Endothelial cell of umbilical vein (primary cell): ENCODE results near the gene GZMM. TPM values are rescaled to one million over a fixed set of nuclear protein-coding genes. Genes with fewer than 3 reads are reported as not detected.

ENCODE experiments used
- BruUV-seq: library from RNA; stranded (reverse); fragments of 400-500 nt; replicated peaks from 2 replicates; lab custom pipeline; 2021; lab: Mats Ljungman, UMichigan
- CTCF ChIA-PET: fragments of 300-600, 350-600 bp; sonication (Branson Sonifier 250); formaldehyde crosslinking; loops from one replicate; lab custom pipeline; 2021; ENCODE audit warnings: antibody characterized with exemption, inconsistent platforms; lab: Charles Lee
- POLR2A ChIA-PET: fragments of 300-600, 350-600 bp; sonication (Branson Sonifier 250); formaldehyde crosslinking; loops from one replicate; lab custom pipeline; 2021; ENCODE audit warnings: antibody characterized with exemption, inconsistent platforms; lab: Charles Lee
- DNase-seq: peaks from one replicate; pipeline ENCODE4 v3.0.0-alpha.2; 2011; ENCODE audit warnings: low read depth, low spot score
- FAIRE-seq: peaks from 2 replicates; lab custom pipeline; 2011; peaks lifted over from hg19 to GRCh38; lab: Jason Lieb, UNC
- H2AFZ ChIP-seq: 2 replicates; pipeline ENCODE4 v1.6.0; 2012; ENCODE audit warnings: low read depth, low read length, control low read depth, inconsistent platforms
- H3K27ac ChIP-seq: 2 replicates; pipeline ENCODE4 v1.5.1; 2011; ENCODE audit warnings: low read depth, mild to moderate bottlenecking, control low read depth, low read length, moderate library complexity; ENCODE audit not compliant: insufficient read depth
- H3K27me3 ChIP-seq, 2 experiments: 2 replicates each; pipeline versions ENCODE4 v1.6.0 to v1.6.1; 2011; ENCODE audit warnings: low read length in 2 of 2, mixed read lengths in 1 of 2; ENCODE audit not compliant: control insufficient read depth in 2 of 2, insufficient read depth in 2 of 2
- H3K36me3 ChIP-seq, 2 experiments: 2 replicates in 1 of 2; 3 replicates in 1 of 2; pipeline ENCODE4 v1.5.1; 2011; ENCODE audit warnings: low read length in 2 of 2, mild to moderate bottlenecking in 1 of 2, moderate library complexity in 1 of 2; ENCODE audit not compliant: control insufficient read depth in 2 of 2, insufficient read depth in 2 of 2; ENCODE audit errors: extremely low read depth in 1 of 2
- H3K4me1 ChIP-seq: 3 replicates; pipeline ENCODE4 v1.5.1; 2011; ENCODE audit warnings: mild to moderate bottlenecking, low read length; ENCODE audit not compliant: control insufficient read depth, insufficient read depth; ENCODE audit errors: extremely low read depth
- H3K4me2 ChIP-seq: 2 replicates; pipeline ENCODE4 v1.6.1; 2011; ENCODE audit warnings: low read length, control low read depth, mixed read lengths; ENCODE audit not compliant: insufficient read depth
- H3K4me3 ChIP-seq, 3 experiments: fragments of 200-600 bp in 1 of 3; sonication (generic), shearing (Covaris generic) in 1 of 3; replicated peaks in 1 of 3; 2 replicates each; pipeline ENCODE4 v1.5.1; 2011 to 2016; ENCODE audit warnings: control low read depth in 3 of 3, low read length in 3 of 3, mild to moderate bottlenecking in 2 of 3, inconsistent platforms in 1 of 3, low read depth in 1 of 3, moderate library complexity in 1 of 3; ENCODE audit not compliant: insufficient read depth in 1 of 3
- H3K79me2 ChIP-seq: 2 replicates; pipeline ENCODE4 v1.6.0; 2012; ENCODE audit warnings: low read length, inconsistent platforms; ENCODE audit not compliant: control insufficient read depth, insufficient read depth
- H3K9ac ChIP-seq: replicated peaks from 2 replicates; pipeline ENCODE3; 2011; ENCODE audit warnings: low read length, control low read depth; ENCODE audit not compliant: insufficient read depth; ENCODE audit errors: extremely low read depth
- H3K9me1 ChIP-seq: replicated peaks from 3 replicates; pipeline ENCODE4 v1.6.0; 2011; ENCODE audit warnings: mild to moderate bottlenecking, low read length; ENCODE audit not compliant: control insufficient read depth, insufficient read depth; ENCODE audit errors: extremely low read depth
- H3K9me3 ChIP-seq: replicated peaks from 2 replicates; pipeline ENCODE4 v1.5.1; 2012; ENCODE audit warnings: low read length, inconsistent platforms; ENCODE audit not compliant: control insufficient read depth, insufficient read depth
- H4K20me1 ChIP-seq: replicated peaks from 2 replicates; pipeline ENCODE3; 2011; ENCODE audit warnings: mild to moderate bottlenecking, low read length; ENCODE audit not compliant: control insufficient read depth, insufficient read depth; ENCODE audit errors: extremely low read depth
- CTCF ChIP-seq, 2 donors: IDR thresholded peaks; 1 replicate in 1 of 2; 2 replicates in 1 of 2; pipeline ENCODE4 v1.5.1; 2011; ENCODE audit warnings: low read length in 2 of 2, mild to moderate bottlenecking in 2 of 2, moderate library complexity in 2 of 2, control low read depth in 1 of 2, inconsistent platforms in 1 of 2, low read depth in 1 of 2; ENCODE audit not compliant: insufficient read depth in 1 of 2; ENCODE audit errors: extremely low read depth in 1 of 2
- EZH2 ChIP-seq: IDR thresholded peaks from 2 replicates; pipeline ENCODE4 v1.6.1; 2012; ENCODE audit warnings: borderline replicate concordance, low read depth, mild to moderate bottlenecking, moderate library complexity, low read length, inconsistent platforms; ENCODE audit not compliant: severe bottlenecking
- FOS ChIP-seq: IDR thresholded peaks from 2 replicates; pipeline ENCODE4 v1.6.1; 2011; ENCODE audit warnings: mild to moderate bottlenecking, low read length, moderate library complexity, borderline replicate concordance; ENCODE audit not compliant: insufficient read depth
- GATA2 ChIP-seq: IDR thresholded peaks from 2 replicates; pipeline ENCODE4 v1.7.0; 2011; ENCODE audit warnings: low read depth, mild to moderate bottlenecking, moderate library complexity, mixed read lengths, low read length; ENCODE audit not compliant: insufficient read length, insufficient read depth
- JUN ChIP-seq: IDR thresholded peaks from 2 replicates; pipeline ENCODE4 v1.6.1; 2011; ENCODE audit warnings: borderline replicate concordance, low read depth; ENCODE audit not compliant: insufficient read length, insufficient read depth
- MAX ChIP-seq: IDR thresholded peaks from 2 replicates; pipeline ENCODE4 v1.6.1; 2011; ENCODE audit not compliant: insufficient read depth, insufficient read length
- MYC ChIP-seq: IDR thresholded peaks from one replicate; pipeline ENCODE4 v1.6.1; 2011; ENCODE audit warnings: mild to moderate bottlenecking, low read depth, low read length
- POLR2A ChIP-seq: IDR thresholded peaks from 2 replicates; pipeline ENCODE4 v1.6.1; 2012; ENCODE audit warnings: low read depth, mild to moderate bottlenecking, control low read depth, low read length
- POLR2AphosphoS5 ChIP-seq: IDR thresholded peaks from 2 replicates; pipeline ENCODE4 v1.6.1; 2012; ENCODE audit warnings: low read depth, mild to moderate bottlenecking, control low read depth, low read length, moderate library complexity; ENCODE audit not compliant: insufficient read depth
- dilution Hi-C: fragments of 300-500 bp; cut with MboI; formaldehyde crosslinking; loops from one replicate; pipeline ENCODE4 v1.15.0; 2019; ENCODE audit warnings: low sequenced_read_pairs; ENCODE audit not compliant: extremely low pct_ligation_motif_present
- intact Hi-C: fragments of 100-400 bp; cut with micrococcal nuclease; formaldehyde crosslinking; loops from one replicate; pipeline ENCODE4 v1.10.0; 2022
- polyA plus RNA-seq, 4 experiments: library from polyadenylated mRNA; depleted of rRNA in 3 of 4; stranded (reverse) in 3 of 4; unstranded in 1 of 4; fragments of >200 nt; gene quantifications; 2 replicates each; pipeline versions ENCODE4 v1.2.1 to v1.2.3, GENCODE V29; 2011 to 2012; ENCODE audit warnings: missing spikeins in 1 of 4
- total RNA-seq: library from RNA; stranded (reverse); gene quantifications from 2 replicates; pipeline ENCODE4 v1.2.3, GENCODE V29; 2021

GZMM gene
- total and polyA plus RNA-seq, 2 donors (not counting 3 experiments of a cell fraction or from before 2014, with no cell fraction given), result not detected

- Histone ChIP-seq H3K4me2 (no peak overlapping the region), H3K79me2 (no peaks in the 10 kb centered on the region), H3K27ac (no peak overlapping the region), H3K4me3 (no peak overlapping the region), H3K36me3 (no peaks in the 10 kb centered on the region), H2AFZ (no peak overlapping the region), H3K9ac (no peak overlapping the region), H4K20me1 (no peaks in the 10 kb centered on the region), H3K9me1 (no peaks in the 10 kb centered on the region), H3K27me3 (peaks cover 10 to 13% of the 10 kb centered on the region in 2 experiments), H3K4me1 (no peaks in the 10 kb centered on the region), H3K9me3 (no peaks in the 10 kb centered on the region)
- TF ChIP-seq MAX, result no peak
- TF ChIP-seq POLR2A, result no peak
- no peak for TF ChIP-seq JUN
- no peak for TF ChIP-seq POLR2AphosphoS5
- TF ChIP-seq CTCF (IDR thresholded peaks at IDR 0.05; ENCODE audit: extremely low read depth in 1 of 2, insufficient read depth in 1 of 2, low read depth in 1 of 2, low read length in 2 of 2), result no peak
- TF ChIP-seq EZH2, result no peak
- TF ChIP-seq MYC, result no peak
- no peak for TF ChIP-seq FOS
- no peak for TF ChIP-seq GATA2
- FAIRE-seq, result no peak
- intact Hi-C loops, result no loop called here
- dilution Hi-C loops, result no loop called here
- DNase-seq, result no peak
- CTCF ChIA-PET, result no interaction called here
- BruUV-seq, result no TSS peak
- POLR2A ChIA-PET, result no interaction called here
These were observed 46.5 kb downstream of the GZMM start for GRCh38 chr19:590396-590745.
